ENCODE data around the gene ASB5. TPM values are rescaled to one million over a fixed set of nuclear protein-coding genes. Genes with fewer than 3 reads are reported as not detected.

Gene ASB5
- total and polyA plus RNA-seq, 9 of the 15 experiments (the other 6 are each of a cell fraction or from before 2014, with no cell fraction given): not detected

DNA sequence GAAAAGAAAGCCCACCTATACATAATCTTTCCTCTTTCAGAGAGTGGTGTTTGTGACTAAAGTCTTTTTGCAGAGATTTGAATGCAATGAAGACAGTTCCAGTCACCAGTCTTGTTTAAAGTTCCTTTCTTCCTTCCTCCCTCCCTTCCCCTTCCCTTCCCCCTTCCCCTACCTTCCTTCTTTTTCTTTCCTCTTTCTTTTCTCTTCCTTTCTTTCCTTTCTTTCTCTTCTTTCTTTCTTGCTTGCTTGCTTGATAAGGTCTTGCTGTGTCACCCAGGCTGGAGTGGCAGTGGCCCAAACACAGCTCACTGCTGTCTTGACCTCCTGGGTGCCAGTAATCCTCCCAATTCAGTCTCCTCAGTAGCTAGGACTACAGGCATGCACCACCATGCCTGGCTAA is 19.0 kb upstream of the ASB5 start (continued):
- TF ChIP-seq MAFK (IDR thresholded peaks at IDR 0.05; ENCODE audit: low read length): no peak
- TF ChIP-seq, protein P1, sequence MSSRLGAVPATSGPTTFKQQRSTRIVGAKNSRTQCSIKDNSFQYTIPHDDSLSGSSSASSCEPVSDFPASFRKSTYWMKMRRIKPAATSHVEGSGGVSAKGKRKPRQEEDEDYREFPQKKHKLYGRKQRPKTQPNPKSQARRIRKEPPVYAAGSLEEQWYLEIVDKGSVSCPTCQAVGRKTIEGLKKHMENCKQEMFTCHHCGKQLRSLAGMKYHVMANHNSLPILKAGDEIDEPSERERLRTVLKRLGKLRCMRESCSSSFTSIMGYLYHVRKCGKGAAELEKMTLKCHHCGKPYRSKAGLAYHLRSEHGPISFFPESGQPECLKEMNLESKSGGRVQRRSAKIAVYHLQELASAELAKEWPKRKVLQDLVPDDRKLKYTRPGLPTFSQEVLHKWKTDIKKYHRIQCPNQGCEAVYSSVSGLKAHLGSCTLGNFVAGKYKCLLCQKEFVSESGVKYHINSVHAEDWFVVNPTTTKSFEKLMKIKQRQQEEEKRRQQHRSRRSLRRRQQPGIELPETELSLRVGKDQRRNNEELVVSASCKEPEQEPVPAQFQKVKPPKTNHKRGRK (tag; IDR thresholded peaks at IDR 0.05): peak; percentile 85
- no peak for TF ChIP-seq HDAC3 (IDR thresholded peaks at IDR 0.05; ENCODE audit: borderline replicate concordance, partially characterized antibody)
- peak; percentile 41; the same call in 1 of the 2 replicates for TF ChIP-seq EHMT2 (IDR thresholded peaks at IDR 0.05)
- TF ChIP-seq, protein P2, sequence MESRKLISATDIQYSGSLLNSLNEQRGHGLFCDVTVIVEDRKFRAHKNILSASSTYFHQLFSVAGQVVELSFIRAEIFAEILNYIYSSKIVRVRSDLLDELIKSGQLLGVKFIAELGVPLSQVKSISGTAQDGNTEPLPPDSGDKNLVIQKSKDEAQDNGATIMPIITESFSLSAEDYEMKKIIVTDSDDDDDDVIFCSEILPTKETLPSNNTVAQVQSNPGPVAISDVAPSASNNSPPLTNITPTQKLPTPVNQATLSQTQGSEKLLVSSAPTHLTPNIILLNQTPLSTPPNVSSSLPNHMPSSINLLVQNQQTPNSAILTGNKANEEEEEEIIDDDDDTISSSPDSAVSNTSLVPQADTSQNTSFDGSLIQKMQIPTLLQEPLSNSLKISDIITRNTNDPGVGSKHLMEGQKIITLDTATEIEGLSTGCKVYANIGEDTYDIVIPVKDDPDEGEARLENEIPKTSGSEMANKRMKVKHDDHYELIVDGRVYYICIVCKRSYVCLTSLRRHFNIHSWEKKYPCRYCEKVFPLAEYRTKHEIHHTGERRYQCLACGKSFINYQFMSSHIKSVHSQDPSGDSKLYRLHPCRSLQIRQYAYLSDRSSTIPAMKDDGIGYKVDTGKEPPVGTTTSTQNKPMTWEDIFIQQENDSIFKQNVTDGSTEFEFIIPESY (CRISPR knock-in tag; IDR thresholded peaks at IDR 0.05): no peak
- TF ChIP-seq HNRNPL (IDR thresholded peaks at IDR 0.05; ENCODE audit: low read depth, low read length): no peak
- TF ChIP-seq SMAD4 (CRISPR knock-in tag; conservative IDR thresholded peaks at IDR 0.05): no peak
- TF ChIP-seq, protein P3, sequence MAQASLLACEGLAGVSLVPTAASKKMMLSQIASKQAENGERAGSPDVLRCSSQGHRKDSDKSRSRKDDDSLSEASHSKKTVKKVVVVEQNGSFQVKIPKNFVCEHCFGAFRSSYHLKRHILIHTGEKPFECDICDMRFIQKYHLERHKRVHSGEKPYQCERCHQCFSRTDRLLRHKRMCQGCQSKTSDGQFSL (CRISPR knock-in tag; IDR thresholded peaks at IDR 0.05): no peak
- TF ChIP-seq, protein P3 (tag; IDR thresholded peaks at IDR 0.05): no peak
- peak; percentile 76; the same call in 1 of the 2 replicates for TF ChIP-seq GATAD2A (IDR thresholded peaks at IDR 0.05)
- no peak for TF ChIP-seq MCM5 (IDR thresholded peaks at IDR 0.05; ENCODE audit: low read depth)
- no peak for TF ChIP-seq FOSL1 (tag; conservative IDR thresholded peaks at IDR 0.05)
- peak; percentile 48; the same call in 1 of the 2 replicates for TF ChIP-seq NFE2 (IDR thresholded peaks at IDR 0.05; ENCODE audit: low read depth)
- peak; percentile 68 for TF ChIP-seq DPF2 (IDR thresholded peaks at IDR 0.05)
- TF ChIP-seq, protein P4, sequence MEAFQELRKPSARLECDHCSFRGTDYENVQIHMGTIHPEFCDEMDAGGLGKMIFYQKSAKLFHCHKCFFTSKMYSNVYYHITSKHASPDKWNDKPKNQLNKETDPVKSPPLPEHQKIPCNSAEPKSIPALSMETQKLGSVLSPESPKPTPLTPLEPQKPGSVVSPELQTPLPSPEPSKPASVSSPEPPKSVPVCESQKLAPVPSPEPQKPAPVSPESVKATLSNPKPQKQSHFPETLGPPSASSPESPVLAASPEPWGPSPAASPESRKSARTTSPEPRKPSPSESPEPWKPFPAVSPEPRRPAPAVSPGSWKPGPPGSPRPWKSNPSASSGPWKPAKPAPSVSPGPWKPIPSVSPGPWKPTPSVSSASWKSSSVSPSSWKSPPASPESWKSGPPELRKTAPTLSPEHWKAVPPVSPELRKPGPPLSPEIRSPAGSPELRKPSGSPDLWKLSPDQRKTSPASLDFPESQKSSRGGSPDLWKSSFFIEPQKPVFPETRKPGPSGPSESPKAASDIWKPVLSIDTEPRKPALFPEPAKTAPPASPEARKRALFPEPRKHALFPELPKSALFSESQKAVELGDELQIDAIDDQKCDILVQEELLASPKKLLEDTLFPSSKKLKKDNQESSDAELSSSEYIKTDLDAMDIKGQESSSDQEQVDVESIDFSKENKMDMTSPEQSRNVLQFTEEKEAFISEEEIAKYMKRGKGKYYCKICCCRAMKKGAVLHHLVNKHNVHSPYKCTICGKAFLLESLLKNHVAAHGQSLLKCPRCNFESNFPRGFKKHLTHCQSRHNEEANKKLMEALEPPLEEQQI (IDR thresholded peaks at IDR 0.05): no peak
- TF ChIP-seq CAMTA2 (CRISPR knock-in tag; conservative IDR thresholded peaks at IDR 0.05): no peak
- TF ChIP-seq EGR1 (conservative IDR thresholded peaks at IDR 0.05): no peak
- no peak for TF ChIP-seq RBM34 (IDR thresholded peaks at IDR 0.05; ENCODE audit: borderline replicate concordance, insufficient read depth, low read length)
- TF ChIP-seq HDAC6 (IDR thresholded peaks at IDR 0.05; ENCODE audit: low read depth, low read length): no peak
- TF ChIP-seq NFIC (IDR thresholded peaks at IDR 0.05): peak; percentile 22; the same call in 1 of the 2 replicates
- TF ChIP-seq ZNF146 (CRISPR knock-in tag; IDR thresholded peaks at IDR 0.05; ENCODE audit: unreplicated experiment): no peak
- TF ChIP-seq ZNF717 (CRISPR knock-in tag; IDR thresholded peaks at IDR 0.05): no peak
- TF ChIP-seq ARID1B (IDR thresholded peaks at IDR 0.05): peak; percentile 60
- TF ChIP-seq, protein P5, sequence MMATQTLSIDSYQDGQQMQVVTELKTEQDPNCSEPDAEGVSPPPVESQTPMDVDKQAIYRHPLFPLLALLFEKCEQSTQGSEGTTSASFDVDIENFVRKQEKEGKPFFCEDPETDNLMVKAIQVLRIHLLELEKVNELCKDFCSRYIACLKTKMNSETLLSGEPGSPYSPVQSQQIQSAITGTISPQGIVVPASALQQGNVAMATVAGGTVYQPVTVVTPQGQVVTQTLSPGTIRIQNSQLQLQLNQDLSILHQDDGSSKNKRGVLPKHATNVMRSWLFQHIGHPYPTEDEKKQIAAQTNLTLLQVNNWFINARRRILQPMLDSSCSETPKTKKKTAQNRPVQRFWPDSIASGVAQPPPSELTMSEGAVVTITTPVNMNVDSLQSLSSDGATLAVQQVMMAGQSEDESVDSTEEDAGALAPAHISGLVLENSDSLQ (IDR thresholded peaks at IDR 0.05): no peak
- TF ChIP-seq FOXK1 (CRISPR knock-in tag; IDR thresholded peaks at IDR 0.05; ENCODE audit: borderline replicate concordance): no peak
